Activated naive CD4-positive, alpha-beta T cell (primary cell): Measurements from ENCODE around the gene LMNTD2.
"Not testable (repeated sequence)": the region's sequence is repeated elsewhere in the genome, so short reads cannot be mapped to it uniquely, and the experiment has no call there.

Experiments used
- DNase-seq, 4 experiments: peaks; one replicate each; lab custom pipeline; 2025; lab: John Stamatoyannopoulos, UW

The LMNTD2 gene

GRCh38 chr11:586376-587316 lies 26.1 kb upstream of the LMNTD2 start:
- DNase-seq: no peak

- no peak for DNase-seq
These were observed 23.7 kb upstream of the LMNTD2 start for GRCh38 chr11:584287-584686.

DNA sequence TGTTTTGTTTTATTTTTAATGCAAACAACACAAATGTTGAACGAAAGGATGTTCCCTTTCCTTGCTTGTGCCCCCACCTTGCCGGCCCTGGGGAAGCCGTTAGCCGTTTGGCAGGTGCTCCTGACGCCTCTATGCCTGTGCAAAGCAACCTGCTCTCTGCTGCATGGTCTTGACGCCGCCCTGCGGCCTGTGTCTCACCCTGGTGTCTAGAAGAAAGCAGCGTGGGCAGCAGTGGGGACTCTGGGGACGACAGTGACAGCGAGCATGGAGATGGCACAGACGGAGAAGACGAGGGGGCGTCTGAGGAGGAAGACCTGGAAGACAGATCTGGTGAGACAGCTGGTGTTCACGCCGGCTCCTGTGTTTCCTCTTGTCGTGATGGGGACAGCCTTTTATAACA lies 21.2 kb upstream of the LMNTD2 start:
- DNase-seq: no peak

DNA sequence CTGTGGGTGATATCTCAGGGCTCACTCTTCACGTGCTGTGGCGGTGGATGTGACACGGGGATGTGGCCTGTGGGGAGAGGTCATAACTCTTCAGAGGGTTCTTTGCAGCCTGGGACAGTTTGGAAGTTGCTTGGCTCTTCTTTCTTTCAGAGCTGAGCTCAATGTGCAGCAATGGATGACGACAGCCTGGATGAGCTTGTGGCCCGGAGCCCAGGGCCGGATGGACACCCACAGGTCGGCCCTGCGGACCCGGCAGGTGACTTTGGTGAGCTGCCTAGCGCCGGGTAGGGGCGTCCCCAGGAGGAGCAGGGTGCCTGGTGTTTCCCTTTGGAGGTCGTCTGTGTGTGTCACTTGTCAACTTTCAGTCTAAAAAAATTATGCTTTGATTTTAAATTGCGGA lies 20.8 kb upstream of the LMNTD2 start:
- DNase-seq: no peak

GRCh38 chr11:579830-580601 lies 19.5 kb upstream of the LMNTD2 start:
- DNase-seq: no peak

DNA sequence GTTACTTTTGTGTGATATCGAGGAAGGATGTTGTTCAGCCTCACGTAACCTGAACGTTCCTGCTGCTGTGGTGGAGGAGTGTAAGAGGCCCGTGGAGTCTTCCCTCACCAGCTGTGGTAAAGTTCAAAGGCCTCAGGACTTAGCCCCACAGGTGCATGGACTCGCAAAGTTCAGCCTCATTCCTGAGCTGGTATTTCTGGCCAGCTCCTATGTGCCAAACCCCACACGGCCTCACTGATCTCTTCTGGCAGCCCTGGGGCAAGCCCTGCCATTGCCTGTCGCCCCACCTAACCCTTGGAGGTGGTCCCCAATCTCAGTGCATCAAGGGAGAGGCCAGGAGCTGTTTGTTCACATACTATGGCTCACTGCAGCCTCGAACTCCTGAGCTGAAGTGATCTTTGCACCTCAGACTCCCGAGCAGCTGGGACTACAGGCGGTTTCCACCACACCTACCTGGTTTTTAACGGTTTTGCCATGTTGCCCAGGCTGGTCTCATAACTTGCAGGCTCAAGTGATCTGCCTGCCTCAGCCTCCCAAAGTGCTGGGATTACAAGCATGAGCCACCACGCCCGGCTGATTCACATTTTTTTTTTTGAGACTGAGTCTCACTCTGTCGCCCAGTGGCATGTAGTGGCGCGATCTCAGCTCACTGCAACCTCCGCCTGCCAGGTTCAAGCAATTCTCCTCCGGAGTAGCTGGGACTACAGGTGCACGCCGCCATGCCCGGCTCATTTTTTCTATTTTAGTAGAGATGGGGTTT lies 17.9 kb upstream of the LMNTD2 start:
- no peak for DNase-seq

DNA sequence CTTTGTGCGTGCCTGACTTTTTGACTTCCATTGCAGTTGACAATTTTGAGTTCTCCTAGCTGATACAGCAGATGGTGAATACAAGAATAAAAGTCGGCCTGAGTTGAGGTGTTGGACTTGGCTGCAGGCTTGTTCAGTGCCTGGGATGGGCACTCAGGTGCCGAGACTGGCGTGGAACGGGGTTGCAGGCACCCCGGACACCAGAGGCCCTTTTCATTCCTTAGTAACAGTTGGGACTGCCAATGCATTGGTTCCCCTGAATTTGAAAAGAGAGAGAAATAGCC lies 17.0 kb upstream of the LMNTD2 start:
- DNase-seq: no peak

DNA sequence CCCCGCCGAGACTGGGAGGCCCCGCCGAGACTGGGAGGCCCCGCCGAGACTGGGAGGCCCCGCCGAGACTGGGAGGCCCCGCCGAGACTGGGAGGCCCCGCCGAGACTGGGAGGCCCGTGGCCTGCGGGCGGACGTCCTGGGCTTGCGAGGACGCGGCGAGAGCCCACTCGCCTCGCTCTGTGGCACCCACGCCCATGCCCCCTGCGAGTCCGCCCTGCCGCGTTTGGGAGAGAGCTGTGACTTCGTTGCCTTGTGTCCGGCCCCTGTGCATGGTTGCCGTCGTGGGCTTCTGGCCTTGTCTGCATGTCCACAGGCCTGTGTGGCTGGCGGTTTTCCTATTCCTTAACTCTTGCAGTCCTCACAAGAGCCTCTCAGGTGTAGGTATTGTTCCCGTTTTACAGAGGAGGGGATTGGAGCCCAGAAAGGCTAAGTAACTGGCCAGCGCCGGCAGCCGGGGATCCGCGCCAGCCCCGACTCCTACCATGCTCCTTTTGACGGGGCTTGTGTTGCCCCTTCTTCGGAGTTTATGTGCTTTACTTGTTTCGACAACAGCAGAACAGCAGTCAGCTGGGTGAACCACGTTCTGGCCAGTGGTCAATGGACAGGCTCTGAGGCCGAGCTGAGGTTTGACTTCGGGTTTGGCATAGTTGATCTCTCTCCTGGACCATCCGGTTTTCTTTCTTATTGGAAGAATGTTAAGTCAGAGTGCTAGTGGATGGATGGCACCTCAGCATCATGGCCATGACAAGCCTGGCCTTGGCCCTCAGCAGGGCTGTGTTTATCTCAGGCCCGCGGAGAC lies 16.5 kb upstream of the LMNTD2 start:
- no peak for DNase-seq

GRCh38 chr11:575996-576768 lies 15.6 kb upstream of the LMNTD2 start, which contains the start of gene PHRF1:
Gene PHRF1 (plus strand): TSS chr11:576470. CDS start chr11:581513, 5,043 bp downstream.
- DNase-seq: peak; percentile 81 to 95 (median 90)

DNA sequence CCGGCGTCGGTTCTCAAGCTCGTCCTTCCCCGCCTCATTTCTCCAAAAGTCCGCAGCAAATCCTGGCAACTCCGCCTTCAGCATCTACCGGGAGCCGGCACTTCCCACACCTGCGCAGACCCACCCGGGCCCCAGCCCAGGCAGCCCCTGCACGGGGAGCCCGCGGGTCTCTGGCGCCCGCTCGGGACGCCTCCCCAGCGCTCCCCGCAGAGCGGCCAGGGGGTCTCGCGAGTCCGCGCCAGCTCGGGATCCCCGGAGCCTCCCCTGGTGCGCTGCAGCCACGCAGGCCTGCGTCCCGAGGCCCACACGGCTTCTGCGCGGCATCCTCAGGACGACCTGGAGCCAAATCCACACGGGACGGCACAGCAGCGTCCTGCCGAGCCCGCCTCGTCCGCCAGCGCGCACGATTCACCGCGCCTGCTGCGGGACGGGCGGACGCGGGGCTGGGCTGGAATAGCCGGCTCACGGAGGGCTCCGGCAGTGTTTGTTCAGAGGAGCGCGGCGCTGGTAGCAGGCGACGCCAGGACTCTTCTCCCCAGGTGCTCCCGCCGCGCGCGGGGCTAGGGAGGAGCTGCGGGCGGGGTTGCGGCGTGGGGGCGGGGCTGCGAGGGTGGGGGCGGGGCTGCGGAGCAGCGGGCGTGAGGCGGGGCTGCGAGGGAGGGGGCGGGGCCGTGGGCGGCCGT lies 14.9 kb upstream of the LMNTD2 start:
- DNase-seq: no peak

DNA sequence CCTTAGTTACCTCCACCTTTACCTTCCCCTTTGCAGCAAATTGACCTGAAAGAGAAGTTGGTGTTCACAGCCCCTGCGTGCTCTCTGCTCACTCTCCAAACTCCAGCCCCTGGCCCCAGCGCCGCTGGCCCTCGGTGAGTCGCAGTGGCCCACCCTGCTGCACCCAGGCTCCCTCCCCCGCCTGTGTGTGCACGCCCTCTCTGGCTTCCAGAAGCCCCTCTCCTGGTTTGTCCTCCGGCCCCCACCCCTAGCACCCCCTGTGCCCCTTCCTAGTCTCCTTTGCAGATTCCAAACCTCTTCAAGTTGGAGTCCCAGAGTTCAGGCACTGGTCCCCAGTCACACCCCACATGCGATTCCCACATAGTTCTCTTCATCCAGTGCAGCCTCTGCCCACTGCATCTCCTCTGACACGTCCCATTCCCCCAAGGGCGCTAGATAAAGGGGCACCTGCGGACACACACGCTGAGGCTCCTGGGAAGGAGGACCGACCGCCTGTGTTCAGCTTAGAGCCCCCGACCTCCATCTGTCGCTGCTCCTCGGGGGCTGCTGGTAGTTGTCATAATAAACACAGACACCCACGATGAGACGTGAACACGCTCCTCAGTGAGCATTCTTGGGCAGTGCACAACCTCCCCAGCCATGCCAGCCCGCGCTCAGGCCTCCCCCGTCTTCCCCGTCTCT lies 14.2 kb upstream of the LMNTD2 start:
- DNase-seq: no peak

DNA sequence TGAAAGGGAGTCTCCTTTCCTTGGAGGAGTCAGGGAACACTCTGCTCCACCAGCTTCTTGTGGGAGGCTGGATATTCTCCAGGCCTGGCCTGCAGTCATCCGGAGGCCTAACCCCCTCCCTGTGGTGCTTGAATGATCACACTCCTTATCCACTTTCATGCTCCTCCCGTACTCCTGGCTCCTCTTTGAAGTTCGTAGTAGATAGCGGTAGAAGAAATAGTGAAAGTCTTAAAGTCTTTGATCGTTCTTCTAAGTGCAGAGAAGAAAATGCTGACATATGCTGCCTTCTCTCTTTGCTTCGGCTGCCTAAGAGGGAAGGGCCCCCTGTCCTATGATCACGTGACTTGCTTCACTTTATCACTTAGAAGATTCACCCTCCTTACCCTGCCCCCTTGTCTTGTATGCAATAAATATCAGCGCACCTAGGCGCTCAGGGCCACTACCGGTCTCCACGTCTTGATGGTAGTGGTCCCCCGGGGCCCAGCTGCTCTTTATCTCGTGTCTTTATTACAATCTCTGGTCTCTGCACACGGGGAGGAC lies 13.6 kb upstream of the LMNTD2 start:
- not testable (repeated sequence) for DNase-seq

- no peak for DNase-seq
These were observed 12.7 kb upstream of the LMNTD2 start for GRCh38 chr11:573146-573759.

DNA sequence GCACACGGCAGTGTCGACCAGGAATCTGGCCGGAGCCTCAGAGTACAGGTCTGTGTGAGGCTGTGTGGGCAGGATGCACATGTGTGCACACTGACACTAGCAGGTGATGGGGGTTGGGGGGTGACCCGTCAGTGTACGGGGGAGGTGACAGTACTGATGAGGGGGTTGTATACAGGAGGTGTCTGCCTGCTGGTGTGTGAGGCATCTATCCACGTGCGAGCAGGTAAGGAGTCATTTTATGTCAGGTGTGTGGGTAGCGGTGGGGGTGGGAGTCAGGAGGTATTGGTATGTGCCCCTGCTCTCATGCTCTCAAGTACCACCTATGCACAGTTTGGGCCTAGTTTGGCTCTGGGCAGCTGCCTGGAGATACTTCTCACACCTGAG lies 11.3 kb upstream of the LMNTD2 start:
- no peak for DNase-seq

- DNase-seq: no peak
These were observed 8.8 kb upstream of the LMNTD2 start for GRCh38 chr11:569158-569885.

GRCh38 chr11:568306-569157 lies 8.0 kb upstream of the LMNTD2 start:
- DNase-seq: peak; percentile 65 to 96 (median 74)

DNA sequence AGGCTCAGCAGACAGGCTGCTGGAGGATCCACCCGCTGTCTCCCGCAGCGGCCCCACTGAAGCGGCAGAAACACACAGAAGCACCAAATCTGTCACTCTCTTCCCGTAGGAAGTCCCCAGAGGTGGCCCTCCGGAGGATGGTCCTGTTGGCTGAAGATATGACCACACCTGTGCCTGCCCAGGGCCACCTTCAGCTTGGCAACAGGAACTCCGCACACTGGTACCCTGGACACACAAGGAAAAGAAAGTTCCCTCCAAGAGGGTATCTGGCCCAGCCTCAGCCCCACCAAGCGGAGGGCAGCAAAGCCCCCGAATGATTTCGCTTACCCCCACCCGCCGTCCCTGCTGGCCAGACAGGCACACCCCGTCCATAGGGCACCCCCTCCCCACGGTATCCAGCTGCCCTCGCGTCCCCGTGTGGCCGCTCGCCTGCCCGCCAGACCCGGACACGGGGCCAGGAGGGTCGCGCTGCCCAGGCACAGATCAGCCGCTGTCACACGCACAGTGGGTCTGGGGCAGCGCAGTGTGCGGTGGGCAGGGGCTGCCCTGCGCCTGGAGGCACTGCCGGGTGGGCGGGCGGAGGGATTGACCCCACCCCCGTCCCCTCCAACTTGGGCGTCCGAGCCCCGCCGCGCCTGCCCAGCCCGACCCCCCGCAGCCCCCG lies 7.2 kb upstream of the LMNTD2 start:
- no peak for DNase-seq
